ENCODE results near the gene PPEF2.

The PPEF2 gene

GRCh38 chr4:75895744-75896314 is 6.4 kb downstream of the PPEF2 start:
- no peak for DNase-seq

DNA sequence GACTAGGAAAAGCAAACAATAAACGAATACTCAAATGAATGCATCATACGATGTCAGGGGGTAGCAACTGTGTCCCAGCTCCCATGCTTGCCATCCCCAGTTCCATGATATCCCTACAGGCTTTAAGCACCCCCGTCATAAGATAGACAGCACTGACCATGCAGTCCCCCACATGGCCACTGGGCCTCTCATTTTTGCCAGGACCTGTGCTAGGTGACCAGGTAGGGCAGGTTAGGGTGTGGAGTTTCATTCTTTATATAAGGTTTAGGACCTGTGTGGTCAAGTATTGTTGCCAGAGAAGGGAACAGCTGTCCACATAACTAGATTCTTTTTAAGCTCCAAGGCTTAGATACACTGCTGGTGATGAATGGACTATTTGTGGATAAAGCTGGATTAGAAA is 9.7 kb downstream of the PPEF2 start:
- DNase-seq = no peak

DNA sequence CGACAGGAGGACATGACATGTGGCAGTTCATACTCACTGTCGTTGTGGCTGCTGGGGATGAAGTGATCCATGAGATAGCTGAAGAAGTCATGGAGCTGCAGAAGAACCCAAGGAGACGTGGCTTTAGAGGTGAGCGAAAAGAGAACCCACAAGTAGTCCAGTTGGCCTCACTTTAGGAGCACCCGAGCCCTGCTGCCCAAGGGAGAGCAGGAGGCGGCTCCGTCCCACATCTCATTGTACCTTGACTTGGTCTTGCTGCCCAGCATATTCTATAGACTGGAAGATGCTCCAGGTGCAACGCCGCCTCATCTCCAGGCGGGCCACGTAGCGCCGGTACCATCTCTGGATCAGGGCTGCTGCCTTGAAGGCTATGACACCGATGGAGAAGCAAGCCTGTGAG is 10.6 kb downstream of the PPEF2 start:
- DNase-seq = no peak

DNA sequence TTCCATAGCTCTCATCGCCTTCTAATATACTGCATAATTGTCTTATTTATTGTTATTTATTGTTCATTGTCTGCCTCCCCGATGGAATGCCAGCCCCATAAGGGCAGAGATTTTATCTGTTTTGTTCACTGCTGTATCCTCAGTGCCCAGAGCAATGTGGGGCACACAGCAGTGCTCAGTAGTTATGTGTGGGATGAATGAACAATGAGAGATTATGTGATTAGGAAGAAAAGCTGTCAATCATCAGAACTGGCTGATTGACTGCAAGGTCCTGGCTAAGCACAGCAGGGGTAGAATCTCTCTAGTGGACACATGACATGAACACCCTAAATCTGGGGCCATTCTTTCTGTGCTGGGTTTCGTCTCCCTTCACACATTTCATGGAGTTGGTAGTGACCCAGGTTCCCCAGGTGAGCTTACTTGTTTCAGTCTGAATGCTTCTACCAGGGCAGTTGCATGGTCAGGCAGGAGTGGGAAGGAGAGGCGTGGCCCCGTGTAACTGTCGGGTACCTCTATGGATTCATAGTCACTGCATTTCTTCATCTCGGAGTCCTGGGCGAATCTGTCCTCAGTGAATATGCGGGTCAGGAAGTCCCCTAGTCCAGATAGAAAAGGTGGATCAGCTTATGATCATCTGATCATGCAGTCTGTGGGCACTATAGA is 12.6 kb downstream of the PPEF2 start:
- DNase-seq = no peak

DNA sequence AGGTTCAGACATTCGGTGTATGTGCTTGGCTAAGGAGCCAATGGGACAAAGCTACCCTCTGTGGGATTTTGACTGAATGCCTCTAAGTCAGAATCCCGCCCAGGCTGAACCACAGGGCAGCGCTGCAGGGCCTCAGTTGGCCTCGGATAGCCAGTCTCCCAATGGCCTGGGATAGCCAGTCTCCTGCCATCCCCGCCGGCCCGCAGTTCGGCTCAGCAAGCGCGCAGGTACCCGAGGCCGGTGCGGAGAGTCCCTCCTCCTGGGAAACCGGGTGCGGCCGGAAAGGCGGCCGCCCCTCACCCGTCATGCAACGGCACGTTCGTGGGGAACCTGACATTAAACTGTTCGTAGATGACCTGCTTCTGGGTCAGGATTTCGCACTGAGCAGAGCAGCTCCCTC is 16.1 kb downstream of the PPEF2 start:
- DNase-seq = no peak

- DNase-seq = no peak
Observed at GRCh38 chr4:75881476-75881875, 20.8 kb downstream of the PPEF2 start.

- DNase-seq = no peak
Observed at GRCh38 chr4:75880278-75880677, 22.0 kb downstream of the PPEF2 start.

DNA sequence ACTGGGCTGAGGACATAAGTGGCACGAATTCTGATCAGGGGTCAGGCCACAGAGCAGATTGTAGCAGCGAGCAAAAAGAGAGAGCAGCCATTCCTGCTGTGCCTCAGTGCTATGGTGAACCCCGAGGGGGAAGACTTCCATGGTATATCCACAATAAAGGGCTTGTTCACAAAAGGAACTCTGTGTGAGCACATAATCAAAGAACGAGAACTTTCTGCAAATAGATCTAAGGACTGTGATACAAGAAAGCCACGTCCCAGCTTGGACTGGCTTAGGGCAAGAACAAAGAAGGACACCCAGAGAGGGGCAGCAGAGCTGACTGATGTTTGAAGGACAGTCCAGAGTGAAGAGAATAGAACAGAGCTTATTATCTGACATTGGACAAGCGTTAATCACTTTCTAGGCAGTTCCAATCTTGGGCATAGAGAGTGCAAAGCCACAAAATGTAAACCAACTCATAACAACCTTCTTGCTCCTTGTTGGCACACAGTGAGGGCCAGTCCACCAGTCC is 24.0 kb downstream of the PPEF2 start:
- DNase-seq = no peak

DNA sequence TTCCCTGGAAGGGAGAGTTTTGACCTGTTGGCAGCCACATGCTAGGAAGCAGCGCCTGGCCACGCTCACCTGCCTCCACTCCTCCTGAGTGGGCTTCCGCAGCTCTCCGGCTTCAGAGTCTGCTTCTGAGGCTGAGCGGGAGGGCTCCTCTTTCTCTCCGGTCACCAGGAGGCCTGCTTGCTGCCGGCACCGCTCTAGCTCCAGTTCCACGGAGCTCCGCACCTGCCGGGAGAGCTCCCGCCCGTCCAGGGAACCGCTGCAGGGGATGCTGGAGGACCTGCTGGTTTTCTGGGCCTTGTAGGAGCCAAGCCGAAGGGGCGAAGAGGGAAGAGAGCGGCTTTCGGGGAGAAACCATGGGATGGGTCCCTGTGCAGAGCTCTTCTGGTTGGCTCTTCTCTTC is 26.0 kb downstream of the PPEF2 start:
- no peak for DNase-seq

GRCh38 chr4:75869100-75869499 is 33.2 kb downstream of the PPEF2 start:
- DNase-seq = no peak

DNA sequence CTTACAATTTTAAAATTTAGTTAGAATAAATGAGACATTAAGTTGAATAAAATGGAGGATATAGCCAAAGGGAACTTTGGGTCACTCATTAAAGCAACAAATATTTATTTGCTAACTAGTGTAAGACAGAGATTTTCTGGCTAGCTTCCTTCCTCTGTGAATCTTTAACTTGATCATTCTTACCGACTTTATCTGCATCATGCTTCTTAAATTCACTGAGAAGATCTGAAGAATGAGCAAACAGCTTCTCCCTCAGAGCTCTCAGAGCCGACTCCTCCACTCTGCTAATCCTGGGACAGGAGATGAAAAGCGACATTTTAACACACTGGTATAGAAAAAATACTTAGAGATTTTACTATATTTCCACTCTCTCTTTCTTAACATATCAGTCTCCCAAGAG is 35.1 kb downstream of the PPEF2 start:
- DNase-seq = no peak

- no peak for DNase-seq
Observed at GRCh38 chr4:75860606-75861005, 41.6 kb downstream of the PPEF2 start.

GRCh38 chr4:75858721-75859120 is 43.5 kb downstream of the PPEF2 start:
- DNase-seq = no peak

DNA sequence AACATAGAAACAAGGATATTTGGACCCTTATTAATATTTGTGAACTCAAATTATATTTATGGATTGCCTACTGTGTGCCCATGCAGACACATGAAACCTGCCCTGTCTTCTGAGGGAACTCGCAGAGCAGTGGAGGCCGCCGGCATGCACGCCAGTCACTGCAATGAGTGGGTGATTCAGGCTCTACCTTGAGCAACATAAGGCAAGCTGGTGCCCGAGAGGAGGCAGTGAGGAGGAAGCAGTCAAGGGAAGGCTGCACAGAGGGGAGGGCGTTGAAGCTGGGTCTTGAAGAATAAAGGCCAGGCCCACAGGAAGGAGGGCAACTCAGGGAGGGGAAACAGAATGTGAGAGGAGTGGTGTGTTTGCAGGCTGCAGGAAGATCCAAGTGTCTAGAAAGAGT is 52.8 kb downstream of the PPEF2 start:
- no peak for DNase-seq

GRCh38 chr4:75848891-75849290 is 53.4 kb downstream of the PPEF2 start:
- DNase-seq = no peak

DNA sequence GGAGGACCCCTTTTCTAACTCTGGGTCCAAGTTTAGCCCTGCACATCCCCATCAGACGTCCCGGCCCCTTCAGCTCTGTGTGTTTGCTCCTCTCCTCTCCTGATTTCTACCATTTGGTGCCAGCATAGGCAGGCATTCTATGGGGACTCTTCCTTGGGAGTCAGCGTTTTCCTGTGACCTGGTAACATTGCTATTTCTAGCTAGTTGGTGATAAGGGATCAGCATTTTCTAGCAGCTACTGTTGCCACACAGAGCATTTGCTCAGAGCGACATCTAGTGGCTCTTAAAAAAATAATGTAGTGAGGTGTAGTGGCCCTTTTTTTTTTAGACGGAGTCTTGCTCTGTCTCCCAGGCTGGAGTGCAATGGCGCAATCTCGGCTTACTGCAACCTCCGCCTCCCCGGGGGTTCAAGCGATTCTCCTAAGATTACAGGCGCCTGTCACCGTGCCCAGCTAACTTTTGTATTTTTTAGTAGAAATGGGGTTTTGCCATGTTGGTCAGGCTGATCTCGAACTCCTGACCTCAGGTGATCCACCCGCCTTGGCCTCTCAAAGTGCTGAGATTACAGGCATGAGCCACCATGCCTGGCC is 54.0 kb downstream of the PPEF2 start:
- DNase-seq = peak; percentile 50

- no peak for DNase-seq
Observed at GRCh38 chr4:75845992-75846391, 56.3 kb downstream of the PPEF2 start.

DNA sequence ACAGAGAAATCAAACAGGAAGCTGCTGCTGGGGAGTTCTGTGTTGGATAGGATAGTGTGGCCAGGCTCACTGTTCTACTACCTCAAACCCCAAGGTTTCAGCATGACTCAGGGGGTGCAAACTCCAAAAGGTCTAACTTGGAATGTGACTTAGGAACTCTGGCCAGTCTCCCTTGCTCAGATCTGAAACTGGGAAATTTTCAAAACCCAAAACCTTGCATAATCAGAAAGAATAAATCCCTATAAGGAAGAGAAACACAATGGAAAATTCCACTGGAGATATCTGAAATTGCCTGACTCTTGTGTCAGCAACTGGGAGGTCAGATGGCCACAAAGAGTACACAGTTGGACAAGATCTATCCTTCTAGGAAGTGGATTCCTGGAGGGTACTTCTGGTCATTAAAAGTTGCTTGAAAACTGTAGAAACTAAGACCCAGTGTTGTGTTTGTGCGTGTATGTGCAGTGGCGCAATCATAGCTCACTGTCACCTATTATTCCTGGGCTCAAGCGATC is 58.0 kb downstream of the PPEF2 start:
- DNase-seq = no peak

- DNase-seq = no peak
Observed at GRCh38 chr4:75843596-75843995, 58.7 kb downstream of the PPEF2 start.

DNA sequence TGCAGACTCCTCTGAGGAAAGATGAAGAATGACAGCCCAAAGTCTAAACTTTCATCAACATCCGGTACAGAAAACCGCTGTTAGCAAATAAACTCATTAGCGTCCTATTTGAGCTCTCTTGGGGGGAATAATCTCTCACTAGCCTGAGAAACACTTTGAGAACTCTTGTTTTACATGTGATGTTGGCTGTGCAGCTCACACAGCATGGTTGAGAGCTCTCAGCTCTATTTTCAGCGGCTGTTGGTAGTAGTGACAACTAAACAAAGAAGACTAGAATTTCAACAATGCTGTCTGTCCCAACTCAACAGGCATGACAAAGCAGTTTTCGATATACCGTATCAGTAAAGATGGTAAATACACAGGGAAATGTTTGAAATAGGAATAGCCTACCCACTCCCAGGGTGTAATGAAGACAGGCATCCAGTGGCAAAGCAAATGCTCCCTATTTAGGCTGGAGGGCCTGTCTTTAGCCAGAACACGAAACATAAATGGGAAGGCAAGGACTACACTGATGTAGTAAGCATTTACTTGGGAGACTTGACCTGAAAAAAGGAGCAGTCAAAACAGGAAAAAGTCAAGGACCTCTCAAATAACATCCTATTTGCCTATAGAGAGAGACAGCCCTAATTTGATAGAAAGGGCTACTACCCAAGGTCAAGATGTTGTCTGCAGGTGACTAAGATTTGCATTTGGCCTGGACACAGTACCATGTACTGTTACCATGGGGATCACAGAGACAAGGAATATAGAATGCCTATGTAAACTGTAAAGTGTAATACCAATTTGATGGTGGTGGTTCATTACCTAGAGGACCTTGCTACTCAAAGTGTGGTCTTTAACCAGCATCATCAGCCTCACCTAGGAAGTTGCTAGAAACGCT is 60.4 kb downstream of the PPEF2 start:
- DNase-seq = no peak

GRCh38 chr4:75834772-75835154 is 67.5 kb downstream of the PPEF2 start:
- no peak for DNase-seq

- no peak for DNase-seq
Observed at GRCh38 chr4:75834095-75834771, 68.0 kb downstream of the PPEF2 start.
